GM19468 (cell line): ENCODE measurements around the gene SLC34A3.

ENCODE experiments used
- ATAC-seq: cut with Tn5 transposase; IDR thresholded peaks from one replicate; pipeline ENCODE4 v1.9.1; 2021; ENCODE audit warnings: mild to moderate bottlenecking, moderate library complexity, moderate number of reproducible peaks; ENCODE audit not compliant: unreplicated experiment; ENCODE audit errors: extremely low read depth

Gene SLC34A3

GRCh38 chr9:137230705-137231371 lies at the start of gene SLC34A3:
TSS of gene SLC34A3 (plus strand) at chr9:137230901. CDS start at chr9:137231703, 802 bp downstream.
- no peak for ATAC-seq

GRCh38 chr9:137181680-137182079 lies 49.0 kb upstream of the SLC34A3 start:
- ATAC-seq: no peak

GRCh38 chr9:137182836-137183235 lies 47.9 kb upstream of the SLC34A3 start:
- ATAC-seq: no peak

GRCh38 chr9:137183980-137184595 lies 46.6 kb upstream of the SLC34A3 start:
- no peak for ATAC-seq

- ATAC-seq: no peak
These were observed 45.6 kb upstream of the SLC34A3 start for GRCh38 chr9:137184881-137185660.

- ATAC-seq: no peak
These were observed 44.8 kb upstream of the SLC34A3 start for GRCh38 chr9:137185921-137186320.

GRCh38 chr9:137186385-137186784 lies 44.3 kb upstream of the SLC34A3 start:
- ATAC-seq: no peak

GRCh38 chr9:137187386-137187785 lies 43.3 kb upstream of the SLC34A3 start:
- ATAC-seq: no peak

GRCh38 chr9:137188086-137188489 lies 42.6 kb upstream of the SLC34A3 start:
- ATAC-seq: no peak

- peak; percentile 62 for ATAC-seq
These were observed 42.0 kb upstream of the SLC34A3 start, which contains the start of the genes ANAPC2 and SSNA1 for GRCh38 chr9:137188490-137189296. TSS of gene ANAPC2 (minus strand) at chr9:137188560. CDS start at chr9:137188532, 28 bp downstream. TSS of gene SSNA1 (plus strand) at chr9:137188676. CDS start at chr9:137188727, 51 bp downstream.

GRCh38 chr9:137189297-137190295 lies 41.1 kb upstream of the SLC34A3 start:
- ATAC-seq: no peak

GRCh38 chr9:137190315-137190856 lies 40.3 kb upstream of the SLC34A3 start:
- ATAC-seq: no peak

- no peak for ATAC-seq
These were observed 39.5 kb upstream of the SLC34A3 start for GRCh38 chr9:137191245-137191644.

GRCh38 chr9:137191691-137192447 lies 38.8 kb upstream of the SLC34A3 start:
- no peak for ATAC-seq

GRCh38 chr9:137192448-137192780 lies 38.3 kb upstream of the SLC34A3 start:
- ATAC-seq: no peak

- no peak for ATAC-seq
These were observed 37.8 kb upstream of the SLC34A3 start for GRCh38 chr9:137192859-137193258.

GRCh38 chr9:137193771-137194170 lies 36.9 kb upstream of the SLC34A3 start:
- no peak for ATAC-seq

GRCh38 chr9:137194388-137194787 lies 36.3 kb upstream of the SLC34A3 start:
- no peak for ATAC-seq
